Measurements from ENCODE around the gene RADIL. TPM values are rescaled to one million over a fixed set of nuclear protein-coding genes. Genes with fewer than 3 reads are reported as not detected.

Gene RADIL
- total RNA-seq, 1 experiment from 2014 or later = not detected

DNA sequence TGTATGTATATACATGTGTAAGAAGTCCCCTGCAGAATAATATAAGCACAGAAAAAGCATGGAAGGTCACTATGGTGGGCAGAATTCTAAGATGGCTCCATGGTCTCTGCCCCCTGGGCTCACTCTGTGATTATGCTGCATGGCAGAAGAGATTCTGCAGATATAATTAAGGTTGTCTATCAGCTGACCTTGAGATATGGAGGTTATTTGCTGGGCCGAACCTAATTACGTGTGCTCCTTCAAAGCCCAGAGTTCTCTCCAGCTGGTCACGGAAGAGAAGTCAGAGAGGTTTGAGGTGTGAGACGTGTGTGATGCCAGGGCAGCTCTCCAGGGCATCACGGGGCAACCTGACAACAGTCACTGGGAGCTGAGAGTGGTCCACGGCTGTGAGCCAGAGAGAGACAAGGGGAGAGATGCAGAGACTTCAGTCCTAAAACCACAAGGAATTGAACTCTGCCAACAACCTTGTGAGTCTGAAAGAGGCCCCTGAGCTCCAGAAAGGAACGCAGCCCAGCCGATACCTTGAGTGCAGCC, 33.2 kb downstream of the RADIL start:
- DNase-seq = no peak
- no peak overlapping the region for H3K4me3 ChIP-seq (ENCODE audit: low read depth, low read length)
- Mint-ChIP-seq H3K9me3 (ENCODE audit: unreplicated experiment) (no peaks in the 10 kb centered on the region), H3K4me1 (ENCODE audit: low read depth, unreplicated experiment) (no peaks in the 10 kb centered on the region), H3K36me3 (ENCODE audit: insufficient read depth, unreplicated experiment) (no peaks in the 10 kb centered on the region), H3K4me3 (ENCODE audit: unreplicated experiment) (no peak overlapping the region), H3K27ac (ENCODE audit: unreplicated experiment) (no peak overlapping the region), H3K27me3 (ENCODE audit: insufficient read depth, unreplicated experiment) (peaks cover 10% of the 10 kb centered on the region)
- no peaks in the 10 kb centered on the region for H3K27me3 ChIP-seq (replicated peaks; ENCODE audit: control insufficient read depth, insufficient read depth, low read length)
- no peaks in the 10 kb centered on the region for H3K9me3 ChIP-seq
- POLR2A ChIA-PET = interaction anchor here (0.8 kb wide), 1 partner anchor 75 kb away, joined by 18 read pairs; the partner anchor contains the start of gene AP5Z1
- no TSS peak for BruUV-seq (replicated peaks)
- intact Hi-C loops (cut with micrococcal nuclease; ENCODE audit: unreplicated experiment) = no loop called here
- no peaks in the 10 kb centered on the region for H3K36me3 ChIP-seq (ENCODE audit: control insufficient read depth, insufficient read depth, low read length)
- TF ChIP-seq, protein P1, sequence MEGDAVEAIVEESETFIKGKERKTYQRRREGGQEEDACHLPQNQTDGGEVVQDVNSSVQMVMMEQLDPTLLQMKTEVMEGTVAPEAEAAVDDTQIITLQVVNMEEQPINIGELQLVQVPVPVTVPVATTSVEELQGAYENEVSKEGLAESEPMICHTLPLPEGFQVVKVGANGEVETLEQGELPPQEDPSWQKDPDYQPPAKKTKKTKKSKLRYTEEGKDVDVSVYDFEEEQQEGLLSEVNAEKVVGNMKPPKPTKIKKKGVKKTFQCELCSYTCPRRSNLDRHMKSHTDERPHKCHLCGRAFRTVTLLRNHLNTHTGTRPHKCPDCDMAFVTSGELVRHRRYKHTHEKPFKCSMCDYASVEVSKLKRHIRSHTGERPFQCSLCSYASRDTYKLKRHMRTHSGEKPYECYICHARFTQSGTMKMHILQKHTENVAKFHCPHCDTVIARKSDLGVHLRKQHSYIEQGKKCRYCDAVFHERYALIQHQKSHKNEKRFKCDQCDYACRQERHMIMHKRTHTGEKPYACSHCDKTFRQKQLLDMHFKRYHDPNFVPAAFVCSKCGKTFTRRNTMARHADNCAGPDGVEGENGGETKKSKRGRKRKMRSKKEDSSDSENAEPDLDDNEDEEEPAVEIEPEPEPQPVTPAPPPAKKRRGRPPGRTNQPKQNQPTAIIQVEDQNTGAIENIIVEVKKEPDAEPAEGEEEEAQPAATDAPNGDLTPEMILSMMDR (IDR thresholded peaks at IDR 0.05; ENCODE audit: insufficient read depth in 1 of 2, low read depth in 1 of 2, low read length in 1 of 2, severe bottlenecking in 1 of 2, unreplicated experiment in 1 of 2) = no peak
- CTCF ChIA-PET = no interaction called here
- H3K4me1 ChIP-seq = no peaks in the 10 kb centered on the region

DNA sequence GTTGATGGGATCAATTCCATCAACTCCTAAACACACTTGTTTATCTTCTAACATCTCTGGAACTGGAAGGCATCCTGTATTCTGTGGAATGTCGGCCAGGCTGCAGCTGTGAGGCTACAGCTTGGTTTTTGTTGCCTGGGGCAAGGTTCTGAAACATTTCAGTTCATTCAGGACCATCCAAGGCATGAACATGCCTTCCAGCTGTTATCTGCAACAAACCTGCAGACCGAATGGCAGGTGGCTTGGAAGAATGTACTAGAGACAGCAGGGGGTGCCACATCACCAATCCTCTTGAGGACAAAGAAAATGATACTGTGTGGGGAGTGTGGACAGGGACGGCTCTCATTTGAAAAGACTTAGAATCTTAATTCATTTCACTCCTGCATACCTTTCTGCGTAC, 34.1 kb downstream of the RADIL start:
- peaks cover 10% of the 10 kb centered on the region for H3K27me3 Mint-ChIP-seq (ENCODE audit: insufficient read depth, unreplicated experiment)
- Histone ChIP-seq H3K36me3 (ENCODE audit: control insufficient read depth, insufficient read depth, low read length) (no peaks in the 10 kb centered on the region), H3K27me3 (replicated peaks; ENCODE audit: control insufficient read depth, insufficient read depth, low read length) (no peaks in the 10 kb centered on the region), H3K4me3 (ENCODE audit: low read depth, low read length) (no peak overlapping the region), H3K9me3 (no peaks in the 10 kb centered on the region), H3K4me1 (no peaks in the 10 kb centered on the region)
- H3K27ac Mint-ChIP-seq (ENCODE audit: unreplicated experiment) = no peak overlapping the region
- no peak overlapping the region for H3K4me3 Mint-ChIP-seq (ENCODE audit: unreplicated experiment)
- no peaks in the 10 kb centered on the region for H3K4me1 Mint-ChIP-seq (ENCODE audit: low read depth, unreplicated experiment)
- DNase-seq = peak; percentile 61 to 71
- no peaks in the 10 kb centered on the region for H3K9me3 Mint-ChIP-seq (ENCODE audit: unreplicated experiment)
- H3K36me3 Mint-ChIP-seq (ENCODE audit: insufficient read depth, unreplicated experiment) = no peaks in the 10 kb centered on the region
- ChIA-PET CTCF (no interaction called here), POLR2A (no interaction called here)
- intact Hi-C loops (cut with micrococcal nuclease; ENCODE audit: unreplicated experiment) = loop anchor here (1.0 to 10.0 kb wide), 2 partner anchors 115 to 236 kb away; no protein-coding TSS in a partner anchor
- no TSS peak for BruUV-seq (replicated peaks)
- TF ChIP-seq, protein P1 (IDR thresholded peaks at IDR 0.05; ENCODE audit: insufficient read depth in 1 of 2, low read depth in 1 of 2, low read length in 1 of 2, severe bottlenecking in 1 of 2, unreplicated experiment in 1 of 2) = peak; percentile 46 to 47

DNA sequence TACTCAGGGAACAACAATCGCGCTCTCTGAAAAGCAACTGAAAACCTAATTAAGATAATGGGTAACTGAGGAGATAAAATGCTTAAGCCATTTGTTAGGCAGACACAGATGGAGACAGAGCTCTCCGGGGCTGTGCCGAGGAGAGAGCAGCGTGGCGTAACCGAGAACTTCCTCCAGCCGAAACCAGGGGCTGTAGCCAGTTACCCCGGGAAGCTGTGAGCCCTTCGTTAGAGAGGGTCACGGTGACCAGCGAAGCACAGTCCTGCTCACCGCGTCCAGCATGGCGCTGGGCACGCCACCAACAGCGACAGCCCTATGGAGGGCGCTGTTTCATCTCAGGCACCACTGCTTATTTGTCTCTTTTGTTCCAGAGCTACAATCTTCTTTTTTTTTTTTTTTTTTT, 37.8 kb downstream of the RADIL start:
- Histone ChIP-seq H3K4me1 (no peaks in the 10 kb centered on the region), H3K4me3 (ENCODE audit: low read depth, low read length) (no peak overlapping the region), H3K27me3 (replicated peaks; ENCODE audit: control insufficient read depth, insufficient read depth, low read length) (no peaks in the 10 kb centered on the region), H3K36me3 (ENCODE audit: control insufficient read depth, insufficient read depth, low read length) (no peaks in the 10 kb centered on the region), H3K9me3 (no peaks in the 10 kb centered on the region)
- H3K27me3 Mint-ChIP-seq (ENCODE audit: insufficient read depth, unreplicated experiment) = peaks cover 7% of the 10 kb centered on the region
- no TSS peak for BruUV-seq (replicated peaks)
- intact Hi-C loops (cut with micrococcal nuclease; ENCODE audit: unreplicated experiment) = loop anchor here (10.0 kb wide), 1 partner anchor 119 kb away; no protein-coding TSS in a partner anchor
- ChIA-PET POLR2A (no interaction called here), CTCF (no interaction called here)
- H3K4me1 Mint-ChIP-seq (ENCODE audit: low read depth, unreplicated experiment) = no peaks in the 10 kb centered on the region
- H3K9me3 Mint-ChIP-seq (ENCODE audit: unreplicated experiment) = no peaks in the 10 kb centered on the region
- no peak overlapping the region for H3K4me3 Mint-ChIP-seq (ENCODE audit: unreplicated experiment)
- TF ChIP-seq, protein P1 (IDR thresholded peaks at IDR 0.05; ENCODE audit: insufficient read depth in 1 of 2, low read depth in 1 of 2, low read length in 1 of 2, severe bottlenecking in 1 of 2, unreplicated experiment in 1 of 2) = no peak
- DNase-seq = no peak
- H3K36me3 Mint-ChIP-seq (ENCODE audit: insufficient read depth, unreplicated experiment) = no peaks in the 10 kb centered on the region
- no peak overlapping the region for H3K27ac Mint-ChIP-seq (ENCODE audit: unreplicated experiment)

Data from Caco-2 (cell line).